ENCODE data around the gene LGALS7. TPM values are rescaled to one million over a fixed set of nuclear protein-coding genes. Genes with fewer than 3 reads are reported as not detected.

Gene LGALS7
- total RNA-seq, 1 donor from 2014 or later = not detected

GRCh38 chr19:38721979-38722773, 51.1 kb downstream of the LGALS7 start:
- H3K27ac Mint-ChIP-seq (ENCODE audit: unreplicated experiment) = no peak overlapping the region
- peaks cover 15% of the 10 kb centered on the region for H3K4me1 Mint-ChIP-seq (ENCODE audit: low read depth, unreplicated experiment)
- peaks cover 15% of the 10 kb centered on the region for H3K36me3 Mint-ChIP-seq (ENCODE audit: low read depth, unreplicated experiment)
- DNase-seq (ENCODE audit: low read depth) = no peak
- no peak overlapping the region for H3K4me3 ChIP-seq (ENCODE audit: insufficient read depth, low read depth, low read length)
- FAIRE-seq = no peak
- H3K27me3 ChIP-seq (ENCODE audit: insufficient read depth, low read length) = no peaks in the 10 kb centered on the region
- H3K27ac ChIP-seq (ENCODE audit: low read depth, low read length) = peak overlapping the region; percentile 25
- peak overlapping the region; percentile 45 for H3K4me3 Mint-ChIP-seq (ENCODE audit: unreplicated experiment)
- peaks cover 49% of the 10 kb centered on the region for H3K36me3 ChIP-seq (ENCODE audit: insufficient read depth, low read length)
- H4K20me1 ChIP-seq (ENCODE audit: insufficient read depth, low read length) = peaks cover 85% of the 10 kb centered on the region
- no peak overlapping the region for H2AFZ ChIP-seq (ENCODE audit: low read depth, low read length)
- H3K9me3 Mint-ChIP-seq (ENCODE audit: unreplicated experiment) = no peaks in the 10 kb centered on the region
- no peaks in the 10 kb centered on the region for H3K9me3 ChIP-seq (ENCODE audit: insufficient read depth, low read depth, low read length)
- H3K79me2 ChIP-seq (ENCODE audit: insufficient read depth, low read length) = peaks cover 67% of the 10 kb centered on the region
- peaks cover 25% of the 10 kb centered on the region for H3K4me1 ChIP-seq (ENCODE audit: insufficient read depth, low read length)
- peak overlapping the region; percentile 35 for H3K9ac ChIP-seq (ENCODE audit: low read length)
- no peaks in the 10 kb centered on the region for H3K27me3 Mint-ChIP-seq (ENCODE audit: low read depth, unreplicated experiment)
- H3K4me2 ChIP-seq (ENCODE audit: low read length) = no peak overlapping the region
- TF ChIP-seq EZH2 (IDR thresholded peaks at IDR 0.05; ENCODE audit: insufficient read depth, low read length) (no peak), CTCF (IDR thresholded peaks at IDR 0.05; ENCODE audit: insufficient read depth, low read depth, low read length) (no peak)

GRCh38 chr19:38721496-38721895, 51.8 kb downstream of the LGALS7 start:
- Histone ChIP-seq H3K27me3 (ENCODE audit: insufficient read depth, low read length) (no peaks in the 10 kb centered on the region), H3K4me3 (ENCODE audit: insufficient read depth, low read depth, low read length) (no peak overlapping the region), H3K4me1 (ENCODE audit: insufficient read depth, low read length) (peaks cover 25% of the 10 kb centered on the region), H3K27ac (ENCODE audit: low read depth, low read length) (no peak overlapping the region), H4K20me1 (ENCODE audit: insufficient read depth, low read length) (peaks cover 86% of the 10 kb centered on the region), H3K9ac (ENCODE audit: low read length) (peak overlapping the region; percentile 5), H3K9me3 (ENCODE audit: insufficient read depth, low read depth, low read length) (no peaks in the 10 kb centered on the region), H3K79me2 (ENCODE audit: insufficient read depth, low read length) (peaks cover 67% of the 10 kb centered on the region), H2AFZ (ENCODE audit: low read depth, low read length) (no peak overlapping the region), H3K4me2 (ENCODE audit: low read length) (no peak overlapping the region), H3K36me3 (ENCODE audit: insufficient read depth, low read length) (peaks cover 48% of the 10 kb centered on the region)
- H3K4me3 Mint-ChIP-seq (ENCODE audit: unreplicated experiment) = no peak overlapping the region
- no peak overlapping the region for H3K27ac Mint-ChIP-seq (ENCODE audit: unreplicated experiment)
- DNase-seq (ENCODE audit: low read depth) (no peak), FAIRE-seq (no peak)
- H3K27me3 Mint-ChIP-seq (ENCODE audit: low read depth, unreplicated experiment) = no peaks in the 10 kb centered on the region
- no peak for TF ChIP-seq EZH2 (IDR thresholded peaks at IDR 0.05; ENCODE audit: insufficient read depth, low read length)
- no peak for TF ChIP-seq CTCF (IDR thresholded peaks at IDR 0.05; ENCODE audit: insufficient read depth, low read depth, low read length)
- peaks cover 15% of the 10 kb centered on the region for H3K36me3 Mint-ChIP-seq (ENCODE audit: low read depth, unreplicated experiment)
- no peaks in the 10 kb centered on the region for H3K9me3 Mint-ChIP-seq (ENCODE audit: unreplicated experiment)
- H3K4me1 Mint-ChIP-seq (ENCODE audit: low read depth, unreplicated experiment) = peaks cover 15% of the 10 kb centered on the region

Other genes starting within 250 kb of the LGALS7 start
- 0.87 and 1.7 TPM in 2 replicates for gene MAP4K1, start 155.6 kb downstream of the LGALS7 start, total RNA-seq
- gene EIF3K, start 154.3 kb downstream of the LGALS7 start, total RNA-seq = 222 and 229 TPM in 2 replicates
- gene ACTN4, start 125.9 kb downstream of the LGALS7 start, total RNA-seq = 805 and 879 TPM in 2 replicates
- gene CAPN12, start 29.0 kb downstream of the LGALS7 start, total RNA-seq = 4.6 and 6.0 TPM in 2 replicates
- not detected in 2 replicates for gene LGALS7B, start 15.7 kb upstream of the LGALS7 start, total RNA-seq
- gene LGALS4, start 39.4 kb upstream of the LGALS7 start, total RNA-seq = 0.32 TPM in 1 of 2 replicates, not detected in the other
- gene ECH1, start 58.3 kb upstream of the LGALS7 start, total RNA-seq = 51.4 and 53.3 TPM in 2 replicates
- 285 and 314 TPM in 2 replicates for gene HNRNPL, start 76.5 kb upstream of the LGALS7 start, total RNA-seq
- 0.91 and 1.3 TPM in 2 replicates for gene RINL, start 104.8 kb upstream of the LGALS7 start, total RNA-seq
- 35.3 and 35.7 TPM in 2 replicates for gene SIRT2, start 126.1 kb upstream of the LGALS7 start, total RNA-seq
- gene NFKBIB, start 126.5 kb upstream of the LGALS7 start, total RNA-seq = 19.3 and 21.7 TPM in 2 replicates
- 0.36 and 0.89 TPM in 2 replicates for gene CCER2, start 138.7 kb upstream of the LGALS7 start, total RNA-seq
- 21.1 and 24.8 TPM in 2 replicates for gene SARS2, start 157.2 kb upstream of the LGALS7 start, total RNA-seq
- 57.5 and 59.5 TPM in 2 replicates for gene MRPS12, start 157.4 kb upstream of the LGALS7 start, total RNA-seq
- gene FBXO17, start 202.2 kb upstream of the LGALS7 start, total RNA-seq = 14.7 and 15.9 TPM in 2 replicates

All from astrocyte (in vitro differentiated cells and primary cell).